ENCODE measurements around the gene RPS8. TPM values are rescaled to one million over a fixed set of nuclear protein-coding genes. Genes with fewer than 3 reads are reported as not detected.
"Not testable (repeated sequence)": the region's sequence is repeated elsewhere in the genome, so short reads cannot be mapped to it uniquely, and the experiment has no call there.

Gene RPS8
- total RNA-seq, 1 donor from 2014 or later: 3,767 TPM

GRCh38 chr1:44822981-44823451 is 47.7 kb downstream of the RPS8 start:
- ChIA-PET CTCF (interaction anchor here (0.6 to 1.0 kb wide), 2 partner anchors 13 to 14 kb away, joined by 3 read pairs; no protein-coding TSS in a partner anchor), POLR2A (interaction anchor here (1.1 to 7.7 kb wide), 6 partner anchors 9 to 480 kb away, joined by 3 to 364 read pairs (median 196); partner anchors contain the start of genes BTBD19, DYNLT4, PLK3 and RNU5D-1)
- H3K27ac Mint-ChIP-seq: no peak overlapping the region
- H3K36me3 Mint-ChIP-seq (ENCODE audit: low read depth): peaks cover 4% of the 10 kb centered on the region
- intact Hi-C loops (cut with micrococcal nuclease): loop anchor here (5.0 kb wide), 1 partner anchor 479 kb away; no protein-coding TSS in a partner anchor
- no peak overlapping the region for H3K4me3 Mint-ChIP-seq
- no peaks in the 10 kb centered on the region for H3K27me3 Mint-ChIP-seq
- H3K4me1 Mint-ChIP-seq: peaks cover 25% of the 10 kb centered on the region
- DNase-seq (no peak), ATAC-seq (ENCODE audit: low read depth) (no peak)
- H3K9me3 Mint-ChIP-seq: no peaks in the 10 kb centered on the region
- no peak for TF ChIP-seq CTCF (IDR thresholded peaks at IDR 0.05)

- ATAC-seq (ENCODE audit: low read depth); H3K9me3 Mint-ChIP-seq; H3K27me3 Mint-ChIP-seq; DNase-seq; CTCF ChIA-PET; H3K36me3 Mint-ChIP-seq (ENCODE audit: low read depth); H3K4me3 Mint-ChIP-seq; H3K27ac Mint-ChIP-seq: not testable (repeated sequence)
- intact Hi-C loops (cut with micrococcal nuclease): loop anchor here (5.0 kb wide), 1 partner anchor 478 kb away; no protein-coding TSS in a partner anchor
- peaks cover 18% of the 10 kb centered on the region for H3K4me1 Mint-ChIP-seq
- POLR2A ChIA-PET: interaction anchor here (0.9 to 7.7 kb wide), 4 partner anchors 30 to 101 kb away, joined by 3 to 232 read pairs (median 84); partner anchors contain the start of genes RNU5D-1 and RPS8
Measured at GRCh38 chr1:44824392-44824791, 49.1 kb downstream of the RPS8 start.

- no peak for ATAC-seq (ENCODE audit: low read depth)
- DNase-seq: no peak
- TF ChIP-seq CTCF (IDR thresholded peaks at IDR 0.05): no peak
- Mint-ChIP-seq H3K27me3 (no peaks in the 10 kb centered on the region), H3K4me1 (no peaks in the 10 kb centered on the region), H3K36me3 (ENCODE audit: low read depth) (no peaks in the 10 kb centered on the region), H3K4me3 (no peak overlapping the region), H3K27ac (no peak overlapping the region), H3K9me3 (no peaks in the 10 kb centered on the region)
- intact Hi-C loops (cut with micrococcal nuclease): no loop called here
- POLR2A ChIA-PET: interaction anchor here (0.7 to 0.8 kb wide), 2 partner anchors 51 to 97 kb away, joined by 3 to 4 read pairs; partner anchors contain the start of gene RPS8
- CTCF ChIA-PET: interaction anchor here (1.5 kb wide), 1 partner anchor 26 kb away, joined by 3 read pairs; the partner anchor contains the start of gene PLK3
Measured at GRCh38 chr1:44826375-44827196, 51.2 kb downstream of the RPS8 start.

GRCh38 chr1:44827197-44828002 is 52.1 kb downstream of the RPS8 start:
- no peak overlapping the region for H3K4me3 Mint-ChIP-seq
- DNase-seq (no peak), ATAC-seq (ENCODE audit: low read depth) (no peak)
- POLR2A ChIA-PET: interaction anchor here (0.6 to 0.8 kb wide), 2 partner anchors 8 to 9 kb away, joined by 3 to 5 read pairs; no protein-coding TSS in a partner anchor
- no peaks in the 10 kb centered on the region for H3K9me3 Mint-ChIP-seq
- intact Hi-C loops (cut with micrococcal nuclease): no loop called here
- no peak for TF ChIP-seq CTCF (IDR thresholded peaks at IDR 0.05)
- H3K27me3 Mint-ChIP-seq: no peaks in the 10 kb centered on the region
- H3K36me3 Mint-ChIP-seq (ENCODE audit: low read depth): no peaks in the 10 kb centered on the region
- CTCF ChIA-PET: no interaction called here
- H3K4me1 Mint-ChIP-seq: no peaks in the 10 kb centered on the region
- no peak overlapping the region for H3K27ac Mint-ChIP-seq

GRCh38 chr1:44828003-44828651 is 52.8 kb downstream of the RPS8 start:
- no peaks in the 10 kb centered on the region for H3K4me1 Mint-ChIP-seq
- no peak for TF ChIP-seq CTCF (IDR thresholded peaks at IDR 0.05)
- H3K4me3 Mint-ChIP-seq: no peak overlapping the region
- CTCF ChIA-PET: no interaction called here
- POLR2A ChIA-PET: interaction anchor here (0.8 kb wide), 1 partner anchor 9 kb away, joined by 5 read pairs; no protein-coding TSS in a partner anchor
- H3K36me3 Mint-ChIP-seq (ENCODE audit: low read depth): no peaks in the 10 kb centered on the region
- no peaks in the 10 kb centered on the region for H3K27me3 Mint-ChIP-seq
- ATAC-seq (ENCODE audit: low read depth) (no peak), DNase-seq (no peak)
- no peak overlapping the region for H3K27ac Mint-ChIP-seq
- intact Hi-C loops (cut with micrococcal nuclease): no loop called here
- H3K9me3 Mint-ChIP-seq: no peaks in the 10 kb centered on the region
